Effector memory CD4-positive, alpha-beta T cell (primary cell): ENCODE measurements around the gene TMEM130.

ENCODE experiments used
- DNase-seq, 3 donors: peaks; one replicate each; pipeline ENCODE4 v3.0.0-alpha.2; 2020
- H3K27ac ChIP-seq: 2 replicates; pipeline ENCODE4 v1.7.0; 2013; ENCODE audit warnings: mild to moderate bottlenecking, low read length, moderate library complexity; ENCODE audit not compliant: insufficient read depth, poor library complexity, severe bottlenecking
- H3K27me3 ChIP-seq: replicated peaks from 2 replicates; pipeline ENCODE4 v1.7.0; 2013; ENCODE audit warnings: mild to moderate bottlenecking, low read length; ENCODE audit not compliant: insufficient read depth, control insufficient read depth, poor library complexity, severe bottlenecking
- H3K36me3 ChIP-seq: 2 replicates; pipeline ENCODE4 v1.7.0; 2013; ENCODE audit warnings: mild to moderate bottlenecking, low read length, moderate library complexity; ENCODE audit not compliant: control insufficient read depth, insufficient read depth
- H3K4me1 ChIP-seq: 2 replicates; pipeline ENCODE4 v1.7.0; 2013; ENCODE audit warnings: low read length, mild to moderate bottlenecking; ENCODE audit not compliant: control insufficient read depth, insufficient read depth, poor library complexity, severe bottlenecking
- H3K4me3 ChIP-seq: 2 replicates; pipeline ENCODE4 v1.7.0; 2013; ENCODE audit warnings: low read length, low read depth, mild to moderate bottlenecking; ENCODE audit not compliant: insufficient read depth, poor library complexity, severe bottlenecking
- H3K9me3 ChIP-seq: 2 replicates; pipeline ENCODE4 v1.7.0; 2013; ENCODE audit warnings: mild to moderate bottlenecking, low read length, moderate library complexity; ENCODE audit not compliant: control insufficient read depth

Gene TMEM130

DNA sequence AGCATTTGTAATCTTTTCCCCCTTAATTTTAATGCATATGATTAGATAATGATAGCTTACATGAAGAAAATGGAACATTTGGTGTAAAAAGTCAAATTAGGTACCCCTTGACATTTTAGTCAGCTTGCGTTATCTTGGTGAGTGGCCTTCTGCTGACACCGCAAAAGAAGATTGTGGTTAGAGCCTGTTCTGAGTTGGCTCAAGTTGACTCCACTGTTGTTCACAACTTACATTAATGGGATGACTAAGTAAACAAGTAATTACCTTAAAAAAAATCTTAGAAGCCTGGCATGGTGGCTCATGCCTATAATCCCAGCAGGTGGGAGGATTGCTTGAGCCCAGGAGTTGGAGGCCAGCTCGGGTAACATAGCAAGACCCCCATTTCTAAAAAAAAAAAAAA is 32.7 kb upstream of the TMEM130 start:
- Histone ChIP-seq H3K4me3 (no peak overlapping the region), H3K4me1 (no peaks in the 10 kb centered on the region), H3K36me3 (peaks cover 72% of the 10 kb centered on the region), H3K27me3 (no peaks in the 10 kb centered on the region), H3K27ac (no peak overlapping the region), H3K9me3 (no peaks in the 10 kb centered on the region)
- no peak for DNase-seq

DNA sequence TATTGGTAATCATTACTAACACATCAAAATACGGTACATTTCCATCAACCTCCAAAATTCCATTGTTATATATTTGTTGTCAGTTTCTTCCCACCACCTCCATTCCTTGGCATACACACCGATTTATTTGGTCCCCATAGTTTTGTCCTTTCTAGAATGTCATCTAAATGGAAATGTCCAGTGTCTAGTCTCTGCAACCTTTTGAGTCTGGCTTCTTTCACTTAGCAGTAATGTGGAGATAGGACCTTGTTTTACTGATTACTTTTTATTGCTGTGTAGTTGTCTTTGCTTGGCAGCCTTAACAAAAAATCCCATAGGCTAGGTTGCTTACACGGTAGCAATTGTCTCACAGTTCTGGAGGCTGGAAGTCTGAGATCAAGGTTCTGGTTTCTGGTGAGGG is 31.0 kb upstream of the TMEM130 start:
- H3K4me1 ChIP-seq, result no peaks in the 10 kb centered on the region
- H3K36me3 ChIP-seq, result peaks cover 84% of the 10 kb centered on the region
- no peak overlapping the region for H3K27ac ChIP-seq
- DNase-seq, result no peak
- no peaks in the 10 kb centered on the region for H3K27me3 ChIP-seq
- no peak overlapping the region for H3K4me3 ChIP-seq
- no peaks in the 10 kb centered on the region for H3K9me3 ChIP-seq

- H3K4me3 ChIP-seq, result no peak overlapping the region
- no peak for DNase-seq
- H3K27me3 ChIP-seq, result no peaks in the 10 kb centered on the region
- no peak overlapping the region for H3K27ac ChIP-seq
- no peaks in the 10 kb centered on the region for H3K4me1 ChIP-seq
- no peaks in the 10 kb centered on the region for H3K9me3 ChIP-seq
- H3K36me3 ChIP-seq, result peaks cover 83% of the 10 kb centered on the region
Observed at GRCh38 chr7:98899816-98900215, 30.0 kb upstream of the TMEM130 start.

DNA sequence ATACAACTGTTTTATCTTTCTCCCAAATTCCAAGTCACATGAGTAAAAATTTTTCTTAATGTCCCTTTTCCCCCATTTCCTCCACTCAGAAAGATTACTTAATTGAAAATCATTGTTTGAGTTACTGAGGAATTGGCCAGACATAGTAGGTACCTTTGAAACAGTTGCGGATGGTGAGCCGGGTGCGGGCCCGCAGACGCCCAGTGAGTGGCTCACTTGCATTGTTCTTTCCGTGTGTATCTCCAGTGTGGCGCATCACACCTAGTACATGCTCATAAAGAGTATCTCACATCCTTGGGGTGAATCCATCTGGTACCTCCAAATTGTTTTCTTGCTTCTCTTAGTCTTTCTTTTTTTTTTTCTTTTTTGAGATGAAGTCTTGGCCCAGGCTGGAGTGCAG is 22.8 kb upstream of the TMEM130 start:
- Histone ChIP-seq H3K36me3 (peaks cover 68% of the 10 kb centered on the region), H3K27me3 (no peaks in the 10 kb centered on the region), H3K27ac (no peak overlapping the region), H3K9me3 (no peaks in the 10 kb centered on the region), H3K4me3 (no peak overlapping the region), H3K4me1 (no peaks in the 10 kb centered on the region)
- DNase-seq, result no peak

GRCh38 chr7:98887038-98887437 is 17.2 kb upstream of the TMEM130 start:
- DNase-seq, result no peak

GRCh38 chr7:98884416-98884815 is 14.6 kb upstream of the TMEM130 start:
- no peak for DNase-seq
- no peak overlapping the region for H3K27ac ChIP-seq
- peaks cover 9% of the 10 kb centered on the region for H3K4me1 ChIP-seq
- peaks cover 42% of the 10 kb centered on the region for H3K36me3 ChIP-seq
- no peaks in the 10 kb centered on the region for H3K9me3 ChIP-seq
- no peaks in the 10 kb centered on the region for H3K27me3 ChIP-seq
- H3K4me3 ChIP-seq, result no peak overlapping the region

More at GRCh38 chr7:98887038-98887437, 17.2 kb upstream of the TMEM130 start:
- no peak overlapping the region for H3K27ac ChIP-seq
- H3K4me1 ChIP-seq, result no peaks in the 10 kb centered on the region
- no peaks in the 10 kb centered on the region for H3K9me3 ChIP-seq
- H3K27me3 ChIP-seq, result no peaks in the 10 kb centered on the region
- H3K4me3 ChIP-seq, result no peak overlapping the region
- H3K36me3 ChIP-seq, result peaks cover 48% of the 10 kb centered on the region

DNA sequence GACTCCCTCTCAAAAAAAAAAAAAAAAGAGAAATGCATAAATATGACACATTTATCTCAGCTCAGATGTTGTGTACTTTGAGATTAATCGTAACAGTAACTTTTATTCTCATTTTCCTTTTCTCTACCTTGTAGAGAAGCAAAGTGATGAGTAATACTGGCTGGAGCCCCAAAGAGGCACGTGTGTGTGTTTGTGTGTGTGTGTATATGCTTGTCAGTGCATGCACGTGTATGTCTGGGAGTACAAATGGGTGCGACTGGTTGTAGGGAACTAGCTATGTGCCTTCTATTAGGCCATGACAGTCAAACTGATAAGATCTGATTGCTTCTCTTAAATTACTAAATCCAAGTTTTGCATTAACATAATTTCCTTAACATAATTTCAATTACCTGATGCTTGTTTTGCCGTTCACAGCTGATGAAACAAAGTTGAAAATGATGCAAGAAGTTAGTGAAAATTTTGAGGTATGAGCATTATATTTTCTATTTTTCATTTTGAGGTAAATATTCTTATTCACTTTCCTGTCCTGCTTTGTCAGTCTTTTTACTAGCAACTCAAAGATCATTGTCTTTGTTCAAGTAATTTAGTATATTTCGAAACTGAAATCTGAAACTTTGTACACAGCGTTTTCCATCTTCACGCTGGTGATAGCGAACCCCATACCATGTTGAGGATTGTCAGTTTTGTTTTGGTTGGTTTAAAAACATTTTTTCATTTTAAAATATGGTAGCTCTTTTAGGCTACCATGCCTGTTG is 11.9 kb upstream of the TMEM130 start:
- no peak overlapping the region for H3K4me3 ChIP-seq
- H3K9me3 ChIP-seq, result no peaks in the 10 kb centered on the region
- H3K27me3 ChIP-seq, result no peaks in the 10 kb centered on the region
- H3K27ac ChIP-seq, result no peak overlapping the region
- H3K36me3 ChIP-seq, result peaks cover 38% of the 10 kb centered on the region
- H3K4me1 ChIP-seq, result peaks cover 13% of the 10 kb centered on the region
- no peak for DNase-seq

GRCh38 chr7:98880485-98880884 is 10.7 kb upstream of the TMEM130 start:
- no peak for DNase-seq
- Histone ChIP-seq H3K9me3 (no peaks in the 10 kb centered on the region), H3K4me1 (peaks cover 13% of the 10 kb centered on the region), H3K4me3 (no peak overlapping the region), H3K27ac (peak overlapping the region; percentile 94), H3K27me3 (no peaks in the 10 kb centered on the region), H3K36me3 (peaks cover 33% of the 10 kb centered on the region)

DNA sequence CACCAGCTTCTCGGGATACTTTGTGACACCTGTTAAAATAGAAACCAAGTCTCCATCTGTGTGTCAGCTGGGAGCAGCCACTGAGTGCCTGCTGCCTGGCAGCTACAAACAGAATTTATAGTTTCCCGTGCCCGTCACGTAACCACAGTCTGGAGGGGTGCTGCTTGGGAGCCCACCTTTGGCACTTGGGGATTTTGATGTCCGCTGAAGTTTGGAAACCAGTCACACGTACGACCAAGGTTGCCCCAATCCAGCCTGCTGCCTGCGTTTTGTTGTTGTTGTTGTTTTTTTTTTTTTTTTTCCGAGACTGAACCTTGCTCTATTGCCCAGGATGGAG is 10.1 kb upstream of the TMEM130 start:
- Histone ChIP-seq H3K9me3 (no peaks in the 10 kb centered on the region), H3K4me3 (peak overlapping the region; percentile 100), H3K36me3 (peaks cover 28% of the 10 kb centered on the region), H3K27ac (peak overlapping the region; percentile 94), H3K4me1 (peaks cover 13% of the 10 kb centered on the region), H3K27me3 (no peaks in the 10 kb centered on the region)
- no peak for DNase-seq

GRCh38 chr7:98879198-98879978 is 9.6 kb upstream of the TMEM130 start:
- H3K27me3 ChIP-seq, result no peaks in the 10 kb centered on the region
- H3K27ac ChIP-seq, result peak overlapping the region; percentile 94
- peak; percentile 48 to 57 (median 55) for DNase-seq
- no peaks in the 10 kb centered on the region for H3K9me3 ChIP-seq
- peak overlapping the region; percentile 100 for H3K4me3 ChIP-seq
- peaks cover 13% of the 10 kb centered on the region for H3K4me1 ChIP-seq
- H3K36me3 ChIP-seq, result peaks cover 23% of the 10 kb centered on the region
